ENCODE data around the gene SEMA7A. TPM values are rescaled to one million over a fixed set of nuclear protein-coding genes. Genes with fewer than 3 reads are reported as not detected.

SEMA7A gene
- total RNA-seq, 2 donors from 2014 or later, result 8.1 to 8.2 TPM

DNA sequence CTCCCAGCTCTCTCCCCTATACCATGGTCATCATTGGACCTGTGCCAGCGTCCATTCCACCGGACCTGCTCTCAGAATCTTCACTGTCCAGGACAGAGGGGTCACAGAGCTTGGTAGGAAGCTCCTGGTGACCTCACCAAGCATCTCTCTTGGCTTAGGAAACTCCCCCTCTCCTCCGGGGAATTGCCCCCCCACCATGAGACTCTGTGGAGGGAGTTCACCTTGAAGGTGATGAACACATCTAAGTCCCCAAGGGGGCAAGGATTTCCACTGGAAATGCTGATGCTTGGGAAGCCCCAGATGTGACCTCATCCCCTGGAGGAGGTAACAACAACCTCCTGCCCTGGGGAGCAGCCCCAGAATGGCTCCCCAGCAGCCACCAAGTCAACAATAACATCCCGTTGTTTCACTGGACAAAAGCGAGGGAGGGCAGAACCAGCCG is 3.2 kb downstream of the SEMA7A start:
- no peaks in the 10 kb centered on the region for H3K9me3 ChIP-seq (ENCODE audit: control insufficient read depth, low read length)
- H3K4me3 ChIP-seq (ENCODE audit: low read length), result no peak overlapping the region
- Mint-ChIP-seq H3K9me3 (no peaks in the 10 kb centered on the region), H3K27me3 (ENCODE audit: insufficient read depth) (peaks cover 28% of the 10 kb centered on the region), H3K27ac (no peak overlapping the region), H3K4me1 (peaks cover 19% of the 10 kb centered on the region), H3K4me3 (no peak overlapping the region), H3K36me3 (ENCODE audit: low read depth) (peaks cover 3% of the 10 kb centered on the region)
- no peaks in the 10 kb centered on the region for H3K36me3 ChIP-seq (ENCODE audit: control insufficient read depth, insufficient read depth, low read length)
- H3K4me1 ChIP-seq (ENCODE audit: control insufficient read depth, insufficient read depth, low read length), result peaks cover 9% of the 10 kb centered on the region
- H3K27ac ChIP-seq (ENCODE audit: low read depth, low read length), result no peak overlapping the region
- H3K27me3 ChIP-seq (ENCODE audit: control insufficient read depth, insufficient read depth, low read length, poor library complexity, severe bottlenecking), result peaks cover 8% of the 10 kb centered on the region
- no peak overlapping the region for H3K9ac ChIP-seq (ENCODE audit: extremely low read depth, low read length, poor library complexity, severe bottlenecking)
- WGBS, 2 experiments (ENCODE audit: insufficient coverage in 1 of 2, insufficient read length in 1 of 2), result 92% methylated on average over 2 to 6 of the region's 6 CpGs
- no peak for DNase-seq
- TF ChIP-seq, protein P1, sequence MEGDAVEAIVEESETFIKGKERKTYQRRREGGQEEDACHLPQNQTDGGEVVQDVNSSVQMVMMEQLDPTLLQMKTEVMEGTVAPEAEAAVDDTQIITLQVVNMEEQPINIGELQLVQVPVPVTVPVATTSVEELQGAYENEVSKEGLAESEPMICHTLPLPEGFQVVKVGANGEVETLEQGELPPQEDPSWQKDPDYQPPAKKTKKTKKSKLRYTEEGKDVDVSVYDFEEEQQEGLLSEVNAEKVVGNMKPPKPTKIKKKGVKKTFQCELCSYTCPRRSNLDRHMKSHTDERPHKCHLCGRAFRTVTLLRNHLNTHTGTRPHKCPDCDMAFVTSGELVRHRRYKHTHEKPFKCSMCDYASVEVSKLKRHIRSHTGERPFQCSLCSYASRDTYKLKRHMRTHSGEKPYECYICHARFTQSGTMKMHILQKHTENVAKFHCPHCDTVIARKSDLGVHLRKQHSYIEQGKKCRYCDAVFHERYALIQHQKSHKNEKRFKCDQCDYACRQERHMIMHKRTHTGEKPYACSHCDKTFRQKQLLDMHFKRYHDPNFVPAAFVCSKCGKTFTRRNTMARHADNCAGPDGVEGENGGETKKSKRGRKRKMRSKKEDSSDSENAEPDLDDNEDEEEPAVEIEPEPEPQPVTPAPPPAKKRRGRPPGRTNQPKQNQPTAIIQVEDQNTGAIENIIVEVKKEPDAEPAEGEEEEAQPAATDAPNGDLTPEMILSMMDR (conservative IDR thresholded peaks at IDR 0.05), result no peak

DNA sequence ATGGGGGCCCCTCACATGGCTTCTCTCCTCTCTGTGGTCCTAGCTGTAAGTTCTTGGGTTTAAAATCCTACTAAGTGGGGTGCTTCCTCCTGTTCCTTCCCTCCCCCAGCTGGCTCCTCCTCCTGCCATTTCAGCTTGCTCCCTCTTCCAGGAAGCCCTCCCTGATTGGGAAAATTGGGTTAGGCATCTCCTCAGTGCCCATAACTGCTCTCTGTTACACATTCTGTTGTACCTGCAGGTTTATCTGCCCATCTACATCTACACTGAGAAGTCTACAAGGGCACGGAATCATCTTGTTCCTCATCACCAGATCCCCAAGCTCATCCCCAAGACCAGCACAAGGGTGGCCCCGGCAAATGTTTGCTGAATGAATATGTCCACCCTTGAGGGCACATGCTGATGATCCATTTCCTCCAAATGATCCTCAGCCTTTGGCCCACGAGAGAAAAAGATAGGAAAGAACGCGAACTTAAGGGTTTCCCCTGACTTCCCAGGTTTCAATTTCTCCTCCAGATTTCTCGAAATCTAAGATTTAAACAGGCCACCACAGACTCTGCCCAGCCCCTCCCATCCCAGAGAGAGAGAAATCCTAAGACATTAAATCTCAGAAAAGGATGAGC is 3.9 kb downstream of the SEMA7A start:
- H3K9me3 Mint-ChIP-seq, result no peaks in the 10 kb centered on the region
- peaks cover 8% of the 10 kb centered on the region for H3K27me3 ChIP-seq (ENCODE audit: control insufficient read depth, insufficient read depth, low read length, poor library complexity, severe bottlenecking)
- no peak overlapping the region for H3K27ac Mint-ChIP-seq
- TF ChIP-seq, protein P1 (conservative IDR thresholded peaks at IDR 0.05), result no peak
- DNase-seq, result no peak
- H3K9ac ChIP-seq (ENCODE audit: extremely low read depth, low read length, poor library complexity, severe bottlenecking), result no peak overlapping the region
- H3K27ac ChIP-seq (ENCODE audit: low read depth, low read length), result no peak overlapping the region
- no peaks in the 10 kb centered on the region for H3K9me3 ChIP-seq (ENCODE audit: control insufficient read depth, low read length)
- no peaks in the 10 kb centered on the region for H3K36me3 ChIP-seq (ENCODE audit: control insufficient read depth, insufficient read depth, low read length)
- H3K4me3 ChIP-seq (ENCODE audit: low read length), result no peak overlapping the region
- peaks cover 3% of the 10 kb centered on the region for H3K36me3 Mint-ChIP-seq (ENCODE audit: low read depth)
- H3K4me1 Mint-ChIP-seq, result peaks cover 16% of the 10 kb centered on the region
- peaks cover 7% of the 10 kb centered on the region for H3K4me1 ChIP-seq (ENCODE audit: control insufficient read depth, insufficient read depth, low read length)
- WGBS, 2 experiments (ENCODE audit: insufficient coverage in 1 of 2, insufficient read length in 1 of 2), result 93 to 95% methylated on average over 5 to 6 of the region's 6 CpGs
- no peak overlapping the region for H3K4me3 Mint-ChIP-seq
- H3K27me3 Mint-ChIP-seq (ENCODE audit: insufficient read depth), result peaks cover 22% of the 10 kb centered on the region

DNA sequence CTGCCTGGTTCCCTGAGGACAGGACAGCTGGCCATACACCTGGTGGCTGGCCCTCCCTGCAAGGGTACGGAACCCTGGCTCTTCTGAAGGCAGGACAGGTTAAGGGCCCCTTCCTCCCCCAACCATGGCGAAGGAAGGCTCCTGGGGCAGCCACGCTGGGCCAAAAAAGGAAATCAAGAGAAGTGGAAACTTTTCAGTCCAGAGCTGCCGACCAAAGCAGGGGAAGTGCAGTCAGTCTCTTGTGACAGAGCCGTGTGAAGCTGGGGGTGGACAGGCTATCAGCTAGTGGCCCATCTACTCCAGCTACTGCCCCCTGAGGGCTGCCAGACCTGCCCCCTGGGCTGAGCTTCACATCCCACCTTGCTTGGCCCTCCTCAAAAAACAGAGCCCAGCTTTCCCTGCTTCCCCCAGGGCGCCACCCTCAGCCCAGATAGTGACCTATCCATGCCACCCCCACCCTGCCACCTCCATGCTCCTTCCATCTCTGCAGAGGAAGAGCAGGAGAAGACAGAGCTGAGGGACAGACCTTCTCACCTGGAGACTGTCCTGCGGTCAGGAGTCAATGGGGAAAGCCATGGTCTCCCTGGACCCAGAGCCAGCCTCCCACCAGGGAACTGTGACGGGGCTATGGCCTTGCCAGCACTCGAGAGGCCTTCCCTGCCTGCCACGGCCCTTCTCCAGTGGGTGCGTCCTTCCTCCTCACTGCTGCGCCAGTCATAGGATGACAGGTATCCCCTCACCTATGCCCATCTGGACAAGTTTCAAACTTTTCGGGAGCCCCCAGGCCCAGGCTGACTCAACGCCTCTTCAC is 4.6 kb downstream of the SEMA7A start:
- Histone ChIP-seq H3K27me3 (ENCODE audit: control insufficient read depth, insufficient read depth, low read length, poor library complexity, severe bottlenecking) (peaks cover 8% of the 10 kb centered on the region), H3K9ac (ENCODE audit: extremely low read depth, low read length, poor library complexity, severe bottlenecking) (no peak overlapping the region), H3K4me1 (ENCODE audit: control insufficient read depth, insufficient read depth, low read length) (no peaks in the 10 kb centered on the region), H3K9me3 (ENCODE audit: control insufficient read depth, low read length) (no peaks in the 10 kb centered on the region), H3K36me3 (ENCODE audit: control insufficient read depth, insufficient read depth, low read length) (no peaks in the 10 kb centered on the region), H3K27ac (ENCODE audit: low read depth, low read length) (no peak overlapping the region), H3K4me3 (ENCODE audit: low read length) (no peak overlapping the region)
- peaks cover 3% of the 10 kb centered on the region for H3K36me3 Mint-ChIP-seq (ENCODE audit: low read depth)
- peaks cover 15% of the 10 kb centered on the region for H3K27me3 Mint-ChIP-seq (ENCODE audit: insufficient read depth)
- TF ChIP-seq, protein P1 (conservative IDR thresholded peaks at IDR 0.05), result no peak
- H3K9me3 Mint-ChIP-seq, result no peaks in the 10 kb centered on the region
- no peak for DNase-seq
- H3K4me1 Mint-ChIP-seq, result peaks cover 9% of the 10 kb centered on the region
- no peak overlapping the region for H3K4me3 Mint-ChIP-seq
- no peak overlapping the region for H3K27ac Mint-ChIP-seq
- WGBS, 2 experiments (ENCODE audit: insufficient coverage in 1 of 2, insufficient read length in 1 of 2), result 89 to 90% methylated on average over 10 to 14 of the region's 14 CpGs

All from endodermal cell (in vitro differentiated cells).